Fibroblast of lung (primary cell): ENCODE results near the gene SFI1.

Experiments used
- CTCF ChIP-seq, 2 donors: IDR thresholded peaks in 1 of 2; conservative IDR thresholded peaks in 1 of 2; 1 replicate in 1 of 2; 2 replicates in 1 of 2; pipeline ENCODE4 v1.5.1; 2011 to 2012; ENCODE audit warnings: low read length in 2 of 2, control low read depth in 1 of 2, inconsistent platforms in 1 of 2, low read depth in 1 of 2, mild to moderate bottlenecking in 1 of 2
- EZH2 ChIP-seq: IDR thresholded peaks from 2 replicates; pipeline ENCODE4 v1.5.1; 2012; ENCODE audit warnings: low read length, control low read depth, mild to moderate bottlenecking; ENCODE audit errors: missing control alignments

GRCh38 chr22:31603574-31603973 lies 107.2 kb downstream of the SFI1 start:
- no peak for TF ChIP-seq CTCF (conservative IDR thresholded peaks at IDR 0.05 in 1 of 2, IDR thresholded peaks at IDR 0.05 in 1 of 2; ENCODE audit: low read depth in 1 of 2, low read length in 2 of 2)
- no peak for TF ChIP-seq EZH2
